Measurements from ENCODE around the gene TRAPPC11. TPM values are rescaled to one million over a fixed set of nuclear protein-coding genes. Genes with fewer than 3 reads are reported as not detected.

TRAPPC11 gene
- total and polyA plus RNA-seq, 4 donors: 7.6 to 27.9 (median 14.9) TPM

GRCh38 chr4:183714626-183715025 lies 55.5 kb downstream of the TRAPPC11 start:
- peaks cover 2 to 30% (median 26%) of the 10 kb centered on the region in 4 donors for H3K36me3 ChIP-seq (ENCODE audit: control insufficient read depth in 4 of 4, insufficient read depth in 3 of 4, low read depth in 1 of 4, low read length in 3 of 4)
- WGBS: 88% methylated on average over 7 of the region's 7 CpGs
- no peak overlapping the region for H3K4me3 ChIP-seq (ENCODE audit: low read depth in 1 of 3, low read length in 3 of 3)
- peaks cover 0 to 4% (median 0%) of the 10 kb centered on the region in 4 donors for H3K4me1 ChIP-seq (ENCODE audit: control insufficient read depth in 4 of 4, insufficient read depth in 4 of 4, low read length in 3 of 4)
- TF ChIP-seq YY1 (IDR thresholded peaks at IDR 0.05) (no peak), FOXA1 (IDR thresholded peaks at IDR 0.05) (no peak), CTCF (IDR thresholded peaks at IDR 0.05; ENCODE audit: low read depth, low read length, missing input control) (no peak), ATF3 (IDR thresholded peaks at IDR 0.05) (no peak), HNF4G (IDR thresholded peaks at IDR 0.05) (no peak), HNF4A (conservative IDR thresholded peaks at IDR 0.05) (no peak), GABPA (IDR thresholded peaks at IDR 0.05 in 1 of 2, conservative IDR thresholded peaks at IDR 0.05 in 1 of 2) (no peak), JUND (IDR thresholded peaks at IDR 0.05) (no peak), TAF1 (conservative IDR thresholded peaks at IDR 0.05) (no peak), EGR1 (IDR thresholded peaks at IDR 0.05; ENCODE audit: low read depth in 2 of 2) (no peak), RXRA (IDR thresholded peaks at IDR 0.05) (no peak), SP1 (IDR thresholded peaks at IDR 0.05) (no peak), RAD21 (IDR thresholded peaks at IDR 0.05) (no peak)
- H3K27me3 ChIP-seq (ENCODE audit: control insufficient read depth in 4 of 4, insufficient read depth in 4 of 4, low read length in 3 of 4): no peaks in the 10 kb centered on the region
- H3K9me3 ChIP-seq (ENCODE audit: control insufficient read depth in 4 of 4, low read length in 3 of 4): no peaks in the 10 kb centered on the region
- H3K27ac ChIP-seq (ENCODE audit: low read depth in 1 of 2, low read length in 2 of 2): no peak overlapping the region
- no peak for DNase-seq (ENCODE audit: low spot score)
- no peak overlapping the region for H3K9ac ChIP-seq (ENCODE audit: low read depth in 1 of 2, low read length in 2 of 2)

- peaks cover 0 to 5% (median 2%) of the 10 kb centered on the region in 4 donors for H3K4me1 ChIP-seq (ENCODE audit: control insufficient read depth in 4 of 4, insufficient read depth in 4 of 4, low read length in 3 of 4)
- no peak overlapping the region for H3K4me3 ChIP-seq (ENCODE audit: low read depth in 1 of 3, low read length in 3 of 3)
- 95% methylated on average over 4 of the region's 4 CpGs for WGBS
- H3K27ac ChIP-seq (ENCODE audit: low read depth in 1 of 2, low read length in 2 of 2): no peak overlapping the region
- H3K36me3 ChIP-seq (ENCODE audit: control insufficient read depth in 4 of 4, insufficient read depth in 3 of 4, low read depth in 1 of 4, low read length in 3 of 4): peaks cover under 1 to 26% (median 22%) of the 10 kb centered on the region in 4 donors
- H3K27me3 ChIP-seq (ENCODE audit: control insufficient read depth in 4 of 4, insufficient read depth in 4 of 4, low read length in 3 of 4): no peaks in the 10 kb centered on the region
- TF ChIP-seq CTCF (IDR thresholded peaks at IDR 0.05; ENCODE audit: low read depth, low read length, missing input control): no peak
- TF ChIP-seq MAX (IDR thresholded peaks at IDR 0.05): no peak
- TF ChIP-seq RXRA (IDR thresholded peaks at IDR 0.05): no peak
- no peak for TF ChIP-seq RAD21 (IDR thresholded peaks at IDR 0.05)
- no peak for TF ChIP-seq SP1 (IDR thresholded peaks at IDR 0.05)
- TF ChIP-seq ATF3 (IDR thresholded peaks at IDR 0.05): no peak
- TF ChIP-seq TAF1 (conservative IDR thresholded peaks at IDR 0.05): no peak
- no peak for TF ChIP-seq REST (IDR thresholded peaks at IDR 0.05)
- TF ChIP-seq JUND (IDR thresholded peaks at IDR 0.05): no peak
- no peak for TF ChIP-seq HNF4A (conservative IDR thresholded peaks at IDR 0.05)
- TF ChIP-seq GABPA (IDR thresholded peaks at IDR 0.05 in 1 of 2, conservative IDR thresholded peaks at IDR 0.05 in 1 of 2): no peak
- no peak for TF ChIP-seq NR2F2 (IDR thresholded peaks at IDR 0.05)
- TF ChIP-seq FOXA2 (IDR thresholded peaks at IDR 0.05): no peak
- H3K9ac ChIP-seq (ENCODE audit: low read depth in 1 of 2, low read length in 2 of 2): no peak overlapping the region
- no peak for DNase-seq (ENCODE audit: low spot score)
- no peaks in the 10 kb centered on the region for H3K9me3 ChIP-seq (ENCODE audit: control insufficient read depth in 4 of 4, low read length in 3 of 4)
Observed at GRCh38 chr4:183716302-183716701, 57.2 kb downstream of the TRAPPC11 start.

Measured in liver (tissue), 9 donors.